ENCODE results near the gene SFXN5.

Gene SFXN5

GRCh38 chr2:72973137-72973535 is 98.4 kb downstream of the SFXN5 start:
- H3K4me3 Mint-ChIP-seq, result no peak overlapping the region
- H3K9me3 Mint-ChIP-seq, result no peaks in the 10 kb centered on the region
- peaks cover 10 to 14% of the 10 kb centered on the region in 2 donors for H3K4me1 Mint-ChIP-seq
- peaks cover 6 to 10% of the 10 kb centered on the region in 2 donors for H3K36me3 Mint-ChIP-seq
- no peaks in the 10 kb centered on the region for H3K27me3 Mint-ChIP-seq
- no peak overlapping the region for H3K27ac Mint-ChIP-seq
- ATAC-seq (replicated peaks), result no peak
- DNase-seq, result no peak

- Mint-ChIP-seq H3K27me3 (no peaks in the 10 kb centered on the region), H3K9me3 (no peaks in the 10 kb centered on the region), H3K4me1 (peaks cover 10 to 14% of the 10 kb centered on the region in 2 donors), H3K36me3 (peaks cover 6 to 10% of the 10 kb centered on the region in 2 donors), H3K27ac (no peak overlapping the region), H3K4me3 (no peak overlapping the region)
- ATAC-seq (replicated peaks) (no peak), DNase-seq (no peak)
Observed at GRCh38 chr2:72972352-72973136, 99.0 kb downstream of the SFXN5 start.

- Mint-ChIP-seq H3K27ac (no peak overlapping the region), H3K27me3 (no peaks in the 10 kb centered on the region), H3K36me3 (peaks cover 6 to 18% of the 10 kb centered on the region in 2 donors), H3K9me3 (no peaks in the 10 kb centered on the region), H3K4me3 (no peak overlapping the region), H3K4me1 (peaks cover 10 to 14% of the 10 kb centered on the region in 2 donors)
- no peak for ATAC-seq (replicated peaks)
- no peak for DNase-seq
Observed at GRCh38 chr2:72971036-72971435, 100.5 kb downstream of the SFXN5 start.

GRCh38 chr2:72969706-72970105 is 101.8 kb downstream of the SFXN5 start:
- DNase-seq, result no peak
- Mint-ChIP-seq H3K9me3 (no peaks in the 10 kb centered on the region), H3K4me1 (peaks cover 10 to 12% of the 10 kb centered on the region in 2 donors), H3K36me3 (peaks cover 6 to 15% of the 10 kb centered on the region in 2 donors), H3K27ac (no peak overlapping the region), H3K4me3 (no peak overlapping the region), H3K27me3 (no peaks in the 10 kb centered on the region)
- no peak for ATAC-seq (replicated peaks)

GRCh38 chr2:72968286-72968685 is 103.2 kb downstream of the SFXN5 start:
- no peak overlapping the region for H3K4me3 Mint-ChIP-seq
- ATAC-seq (replicated peaks) (no peak), DNase-seq (no peak)
- H3K4me1 Mint-ChIP-seq, result no peaks in the 10 kb centered on the region
- H3K36me3 Mint-ChIP-seq, result peaks cover 4 to 12% of the 10 kb centered on the region in 2 donors
- H3K27me3 Mint-ChIP-seq, result no peaks in the 10 kb centered on the region
- no peak overlapping the region for H3K27ac Mint-ChIP-seq
- no peaks in the 10 kb centered on the region for H3K9me3 Mint-ChIP-seq

- H3K27me3 Mint-ChIP-seq, result no peaks in the 10 kb centered on the region
- peaks cover 4 to 16% of the 10 kb centered on the region in 2 donors for H3K36me3 Mint-ChIP-seq
- ATAC-seq (replicated peaks) (no peak), DNase-seq (no peak)
- H3K4me3 Mint-ChIP-seq, result no peak overlapping the region
- H3K27ac Mint-ChIP-seq, result no peak overlapping the region
- H3K9me3 Mint-ChIP-seq, result no peaks in the 10 kb centered on the region
- H3K4me1 Mint-ChIP-seq, result no peaks in the 10 kb centered on the region
Observed at GRCh38 chr2:72965770-72966450, 105.6 kb downstream of the SFXN5 start.

- Mint-ChIP-seq H3K9me3 (no peaks in the 10 kb centered on the region), H3K4me3 (no peak overlapping the region), H3K4me1 (no peaks in the 10 kb centered on the region), H3K27me3 (no peaks in the 10 kb centered on the region), H3K36me3 (peaks cover 1 to 17% of the 10 kb centered on the region in 2 donors), H3K27ac (no peak overlapping the region)
- DNase-seq (no peak), ATAC-seq (replicated peaks) (no peak)
Observed at GRCh38 chr2:72965016-72965415, 106.5 kb downstream of the SFXN5 start.

- DNase-seq, result no peak
- Mint-ChIP-seq H3K36me3 (peaks cover 3 to 21% of the 10 kb centered on the region in 2 donors), H3K4me1 (no peaks in the 10 kb centered on the region), H3K4me3 (no peak overlapping the region), H3K27ac (no peak overlapping the region), H3K9me3 (no peaks in the 10 kb centered on the region), H3K27me3 (no peaks in the 10 kb centered on the region)
- no peak for ATAC-seq (replicated peaks)
Observed at GRCh38 chr2:72964146-72964525, 107.4 kb downstream of the SFXN5 start.

- no peaks in the 10 kb centered on the region for H3K4me1 Mint-ChIP-seq
- no peaks in the 10 kb centered on the region for H3K9me3 Mint-ChIP-seq
- ATAC-seq (replicated peaks) (no peak), DNase-seq (no peak)
- no peak overlapping the region for H3K4me3 Mint-ChIP-seq
- H3K36me3 Mint-ChIP-seq, result peaks cover 7 to 21% of the 10 kb centered on the region in 2 donors
- H3K27ac Mint-ChIP-seq, result no peak overlapping the region
- H3K27me3 Mint-ChIP-seq, result no peaks in the 10 kb centered on the region
Observed at GRCh38 chr2:72963423-72964145, 107.9 kb downstream of the SFXN5 start.

GRCh38 chr2:72962911-72963310 is 108.6 kb downstream of the SFXN5 start:
- Mint-ChIP-seq H3K4me3 (no peak overlapping the region), H3K4me1 (no peaks in the 10 kb centered on the region), H3K9me3 (no peaks in the 10 kb centered on the region), H3K27ac (no peak overlapping the region), H3K27me3 (no peaks in the 10 kb centered on the region), H3K36me3 (peaks cover 8 to 21% of the 10 kb centered on the region in 2 donors)
- DNase-seq, result no peak
- no peak for ATAC-seq (replicated peaks)

GRCh38 chr2:72961853-72962468 is 109.6 kb downstream of the SFXN5 start:
- H3K4me1 Mint-ChIP-seq, result peaks cover 0 to 2% of the 10 kb centered on the region in 2 donors
- no peak overlapping the region for H3K27ac Mint-ChIP-seq
- no peak overlapping the region for H3K4me3 Mint-ChIP-seq
- DNase-seq, result no peak
- no peaks in the 10 kb centered on the region for H3K9me3 Mint-ChIP-seq
- H3K36me3 Mint-ChIP-seq, result peaks cover 9 to 20% of the 10 kb centered on the region in 2 donors
- no peaks in the 10 kb centered on the region for H3K27me3 Mint-ChIP-seq
- ATAC-seq (replicated peaks), result no peak

- Mint-ChIP-seq H3K36me3 (peaks cover 12 to 20% of the 10 kb centered on the region in 2 donors), H3K4me1 (peaks cover 0 to 6% of the 10 kb centered on the region in 2 donors), H3K27ac (no peak overlapping the region), H3K9me3 (no peaks in the 10 kb centered on the region), H3K4me3 (no peak overlapping the region), H3K27me3 (no peaks in the 10 kb centered on the region)
- no peak for ATAC-seq (replicated peaks)
- DNase-seq, result no peak
Observed at GRCh38 chr2:72961036-72961720, 110.3 kb downstream of the SFXN5 start.

- DNase-seq (no peak), ATAC-seq (replicated peaks) (no peak)
- peaks cover 12 to 21% of the 10 kb centered on the region in 2 donors for H3K36me3 Mint-ChIP-seq
- no peak overlapping the region for H3K4me3 Mint-ChIP-seq
- H3K9me3 Mint-ChIP-seq, result no peaks in the 10 kb centered on the region
- H3K27ac Mint-ChIP-seq, result peak overlapping the region; percentile 9
- H3K27me3 Mint-ChIP-seq, result no peaks in the 10 kb centered on the region
- peaks cover 0 to 6% of the 10 kb centered on the region in 2 donors for H3K4me1 Mint-ChIP-seq
Observed at GRCh38 chr2:72959995-72960981, 111.2 kb downstream of the SFXN5 start.

Data from stimulated activated naive B cell treated with anti-CD40 and anti-IgM and Interleukin-4, amounts not matched to agents 10 μg/mL and 1 μg/mL and 100 μg/mL, for 72 hours (primary cell).